Measurements from ENCODE around the gene TNIK. TPM values are rescaled to one million over a fixed set of nuclear protein-coding genes. Genes with fewer than 3 reads are reported as not detected.

TNIK gene
- total and polyA plus RNA-seq, 10 donors: 0.85 to 34.5 (median 14.1) TPM

GRCh38 chr3:171389491-171389890, 70.7 kb downstream of the TNIK start:
- TF ChIP-seq POLR2AphosphoS5 (IDR thresholded peaks at IDR 0.05) (no peak), CTCF (IDR thresholded peaks at IDR 0.05 in 8 of 11, conservative IDR thresholded peaks at IDR 0.05 in 3 of 11) (no peak)
- WGBS, 5 donors: 62 to 84% (median 80%) methylated on average over 3 of the region's 3 CpGs
- H3K27ac ChIP-seq: no peak overlapping the region

GRCh38 chr3:171388527-171388926, 71.7 kb downstream of the TNIK start:
- peaks cover 0 to 18% (median 15%) of the 10 kb centered on the region in 8 donors for H3K9me3 ChIP-seq
- no peaks in the 10 kb centered on the region for H3K36me3 ChIP-seq
- intact Hi-C loops (cut with DNase I; ENCODE audit: low total_unique reads): no loop called here
- H3K27ac ChIP-seq: no peak overlapping the region
- no peak overlapping the region for H3K4me3 ChIP-seq
- no peak for DNase-seq
- no peak for TF ChIP-seq POLR2AphosphoS5 (IDR thresholded peaks at IDR 0.05)
- TF ChIP-seq CTCF (IDR thresholded peaks at IDR 0.05 in 8 of 11, conservative IDR thresholded peaks at IDR 0.05 in 3 of 11): no peak
- no peak for TF ChIP-seq POLR2A (IDR thresholded peaks at IDR 0.05)
- 25 to 47% (median 37%) methylated on average over 1 of the region's 1 CpG for WGBS, 5 donors
- H3K4me1 ChIP-seq: peaks cover 0 to 9% (median 5%) of the 10 kb centered on the region in 6 donors
- no peaks in the 10 kb centered on the region for H3K27me3 ChIP-seq (replicated peaks in 1 of 7)

More at GRCh38 chr3:171389491-171389890, 70.7 kb downstream of the TNIK start:
- Histone ChIP-seq H3K9me3 (peaks cover 0 to 18% (median 15%) of the 10 kb centered on the region in 8 donors), H3K36me3 (no peaks in the 10 kb centered on the region), H3K4me3 (no peak overlapping the region), H3K27me3 (replicated peaks in 1 of 7) (no peaks in the 10 kb centered on the region), H3K4me1 (peaks cover 0 to 10% (median 5%) of the 10 kb centered on the region in 6 donors)
- intact Hi-C loops (cut with DNase I; ENCODE audit: low total_unique reads): no loop called here
- DNase-seq: no peak

GRCh38 chr3:171387062-171387461, 73.1 kb downstream of the TNIK start:
- intact Hi-C loops (cut with DNase I; ENCODE audit: low total_unique reads): no loop called here
- DNase-seq: no peak

GRCh38 chr3:171385086-171385485, 75.1 kb downstream of the TNIK start:
- H3K27ac ChIP-seq: no peak overlapping the region
- H3K4me3 ChIP-seq: no peak overlapping the region
- WGBS, 5 donors: 90 to 94% (median 91%) methylated on average over 5 of the region's 5 CpGs
- no peaks in the 10 kb centered on the region for H3K27me3 ChIP-seq (replicated peaks in 1 of 7)
- H3K36me3 ChIP-seq: no peaks in the 10 kb centered on the region
- DNase-seq: no peak
- intact Hi-C loops (cut with DNase I; ENCODE audit: low total_unique reads): no loop called here
- H3K9me3 ChIP-seq: no peaks in the 10 kb centered on the region
- TF ChIP-seq POLR2AphosphoS5 (IDR thresholded peaks at IDR 0.05) (no peak), CTCF (IDR thresholded peaks at IDR 0.05 in 8 of 11, conservative IDR thresholded peaks at IDR 0.05 in 3 of 11) (no peak), POLR2A (IDR thresholded peaks at IDR 0.05) (no peak)
- no peaks in the 10 kb centered on the region for H3K4me1 ChIP-seq

More at GRCh38 chr3:171387062-171387461, 73.1 kb downstream of the TNIK start:
- TF ChIP-seq POLR2A (IDR thresholded peaks at IDR 0.05): no peak
- TF ChIP-seq POLR2AphosphoS5 (IDR thresholded peaks at IDR 0.05): no peak
- TF ChIP-seq CTCF (IDR thresholded peaks at IDR 0.05 in 8 of 11, conservative IDR thresholded peaks at IDR 0.05 in 3 of 11): no peak
- Histone ChIP-seq H3K4me3 (no peak overlapping the region), H3K27ac (no peak overlapping the region), H3K4me1 (no peaks in the 10 kb centered on the region), H3K9me3 (peaks cover 0 to 15% (median 12%) of the 10 kb centered on the region in 8 donors), H3K36me3 (no peaks in the 10 kb centered on the region), H3K27me3 (replicated peaks in 1 of 7) (no peaks in the 10 kb centered on the region)
